Gastrocnemius medialis (tissue), 4 donors: ENCODE measurements around the gene SH3GL2. TPM values are rescaled to one million over a fixed set of nuclear protein-coding genes. Genes with fewer than 3 reads are reported as not detected.

Source experiments
- ATAC-seq, 2 donors: fragments of 150-250 bp; one replicate each; pipeline ENCODE4 v1.9.1; 2016
- DNase-seq, 2 donors: peaks; one replicate each; pipeline ENCODE4 v3.0.0-alpha.2; 2019
- H3K27ac ChIP-seq, 4 donors: fragments of 200-600 bp; sonication (generic); 1 replicate in 1 of 4; 2 replicates in 3 of 4; pipeline ENCODE4 v1.5.1; 2016 to 2018; ENCODE audit warnings: mild to moderate bottlenecking in 2 of 4, moderate library complexity in 1 of 4
- H3K27me3 ChIP-seq, 3 donors: fragments of 200-600 bp; sonication (generic) in 2 of 3; 1 replicate in 1 of 3; 2 replicates in 2 of 3; pipeline versions ENCODE4 v1.5.1 to v1.6.0; 2016 to 2019; ENCODE audit warnings: mild to moderate bottlenecking in 1 of 3, moderate library complexity in 1 of 3
- H3K36me3 ChIP-seq, 2 donors: fragments of 200-600 bp; sonication (generic) in 1 of 2; one replicate each; pipeline ENCODE4 v1.5.1; 2017 to 2018
- H3K4me1 ChIP-seq, 2 donors: fragments of 200-600 bp; sonication (generic) in 1 of 2; one replicate each; pipeline ENCODE4 v1.5.1; 2016 to 2017; ENCODE audit warnings: mild to moderate bottlenecking in 2 of 2
- H3K4me3 ChIP-seq, 4 donors: fragments of 200-600 bp; sonication (generic) in 3 of 4; 1 replicate in 1 of 4; 2 replicates in 3 of 4; pipeline ENCODE4 v1.5.1; 2016 to 2019; ENCODE audit warnings: mild to moderate bottlenecking in 2 of 4
- H3K9me3 ChIP-seq, 3 donors: fragments of 200-600 bp; sonication (generic) in 2 of 3; 1 replicate in 1 of 3; 2 replicates in 2 of 3; pipeline ENCODE4 v1.5.1; 2016 to 2019
- CTCF ChIP-seq, 5 experiments: fragments of 450-650 bp in 3 of 5; fragments of 200-600 bp in 2 of 5; sonication (generic) in 2 of 5; IDR thresholded peaks in 4 of 5; conservative IDR thresholded peaks in 1 of 5; 1 replicate in 4 of 5; 2 replicates in 1 of 5; pipeline ENCODE4 v1.5.1; 2016 to 2019; ENCODE audit warnings: antibody characterized with exemption in 5 of 5, mild to moderate bottlenecking in 3 of 5, moderate library complexity in 3 of 5
- POLR2A ChIP-seq, 2 donors: fragments of 450-650 bp; IDR thresholded peaks; one replicate each; pipeline ENCODE4 v1.6.1; 2017; ENCODE audit warnings: antibody characterized with exemption in 2 of 2, mild to moderate bottlenecking in 2 of 2, moderate library complexity in 2 of 2
- in situ Hi-C, 4 donors: fragments of 200-750 bp; cut with MboI; loops; one replicate each; pipeline versions ENCODE4 v1.15.0 to v1.8.0; 2017; ENCODE audit warnings: low sequenced_read_pairs in 4 of 4
- intact Hi-C: fragments of 100-400 bp; cut with DNase I; formaldehyde crosslinking; loops from one replicate; pipeline ENCODE4 v1.15.1; 2023; ENCODE audit warnings: low total_unique reads
- total RNA-seq, 4 donors: library from RNA; depleted of rRNA; stranded (reverse); fragments of >200 nt; gene quantifications; one replicate each; pipeline versions ENCODE4 v1.1.0 to v1.2.3, GENCODE V29; 2016

The SH3GL2 gene
- total RNA-seq, 4 donors from 2014 or later: not detected

- Histone ChIP-seq H3K9me3 (no peaks in the 10 kb centered on the region), H3K36me3 (no peaks in the 10 kb centered on the region), H3K4me1 (no peaks in the 10 kb centered on the region), H3K27me3 (no peaks in the 10 kb centered on the region), H3K27ac (no peak overlapping the region), H3K4me3 (no peak overlapping the region)
- TF ChIP-seq POLR2A (IDR thresholded peaks at IDR 0.05) (no peak), CTCF (IDR thresholded peaks at IDR 0.05 in 4 of 5, conservative IDR thresholded peaks at IDR 0.05 in 1 of 5) (no peak)
- intact Hi-C loops: no loop called here
- DNase-seq (no peak), ATAC-seq (no peak)
- in situ Hi-C loops: loop anchor here in 1 of 4 donors (25.0 kb wide), 1 partner anchor 90 kb away; no protein-coding TSS in a partner anchor
These were observed 143.1 kb downstream of the SH3GL2 start for GRCh38 chr9:17721954-17722353.

GRCh38 chr9:17723656-17724055 is 144.8 kb downstream of the SH3GL2 start:
- H3K27me3 ChIP-seq: no peaks in the 10 kb centered on the region
- intact Hi-C loops: no loop called here
- no peaks in the 10 kb centered on the region for H3K9me3 ChIP-seq
- no peak for DNase-seq
- in situ Hi-C loops: loop anchor here in 1 of 4 donors (25.0 kb wide), 1 partner anchor 89 kb away; no protein-coding TSS in a partner anchor
- no peak for ATAC-seq
- H3K4me3 ChIP-seq: no peak overlapping the region
- no peaks in the 10 kb centered on the region for H3K36me3 ChIP-seq
- TF ChIP-seq CTCF (IDR thresholded peaks at IDR 0.05 in 4 of 5, conservative IDR thresholded peaks at IDR 0.05 in 1 of 5) (no peak), POLR2A (IDR thresholded peaks at IDR 0.05) (no peak)
- no peaks in the 10 kb centered on the region for H3K4me1 ChIP-seq
- no peak overlapping the region for H3K27ac ChIP-seq

GRCh38 chr9:17725399-17726010 is 146.6 kb downstream of the SH3GL2 start:
- intact Hi-C loops (no loop called here), in situ Hi-C loops (no loop called here)
- TF ChIP-seq CTCF (IDR thresholded peaks at IDR 0.05 in 4 of 5, conservative IDR thresholded peaks at IDR 0.05 in 1 of 5) (no peak), POLR2A (IDR thresholded peaks at IDR 0.05) (no peak)
- DNase-seq (no peak), ATAC-seq (no peak)
- Histone ChIP-seq H3K9me3 (no peaks in the 10 kb centered on the region), H3K27ac (no peak overlapping the region), H3K4me1 (no peaks in the 10 kb centered on the region), H3K27me3 (no peaks in the 10 kb centered on the region), H3K36me3 (no peaks in the 10 kb centered on the region), H3K4me3 (no peak overlapping the region)

GRCh38 chr9:17726298-17726697 is 147.4 kb downstream of the SH3GL2 start:
- Histone ChIP-seq H3K27ac (no peak overlapping the region), H3K27me3 (no peaks in the 10 kb centered on the region), H3K4me3 (no peak overlapping the region), H3K9me3 (no peaks in the 10 kb centered on the region), H3K4me1 (no peaks in the 10 kb centered on the region), H3K36me3 (no peaks in the 10 kb centered on the region)
- intact Hi-C loops (no loop called here), in situ Hi-C loops (no loop called here)
- TF ChIP-seq POLR2A (IDR thresholded peaks at IDR 0.05): no peak
- no peak for TF ChIP-seq CTCF (IDR thresholded peaks at IDR 0.05 in 4 of 5, conservative IDR thresholded peaks at IDR 0.05 in 1 of 5)
- ATAC-seq (no peak), DNase-seq (no peak)

GRCh38 chr9:17730899-17731298 is 152.0 kb downstream of the SH3GL2 start:
- no peaks in the 10 kb centered on the region for H3K27me3 ChIP-seq
- DNase-seq: no peak
- no peak for ATAC-seq
- intact Hi-C loops: no loop called here
- no peaks in the 10 kb centered on the region for H3K9me3 ChIP-seq
- no peaks in the 10 kb centered on the region for H3K36me3 ChIP-seq
- no peak overlapping the region for H3K27ac ChIP-seq
- no peak overlapping the region for H3K4me3 ChIP-seq
- in situ Hi-C loops: no loop called here
- TF ChIP-seq CTCF (IDR thresholded peaks at IDR 0.05 in 4 of 5, conservative IDR thresholded peaks at IDR 0.05 in 1 of 5): no peak
- H3K4me1 ChIP-seq: no peaks in the 10 kb centered on the region
